Astrocyte of the spinal cord (primary cell): Measurements from ENCODE around the gene PELI2.
A peak's percentile ranks its signal among the peaks of the same experiment; 100 is the strongest.

ENCODE experiments used
- DNase-seq: peaks from one replicate; pipeline ENCODE4 v3.0.0; 2011; ENCODE audit warnings: low read depth, low spot score
- H3K4me3 ChIP-seq: 2 replicates; pipeline ENCODE4 v1.5.1; 2011; ENCODE audit warnings: low read depth, mild to moderate bottlenecking, low read length, moderate library complexity
- in situ Hi-C: cut with HindIII; loops from 2 replicates; pipeline ENCODE4 v1.10.0; 2017; ENCODE audit warnings: low sequenced_read_pairs
- TF ChIP-seq, protein P1 (sequence below): IDR thresholded peaks from 2 replicates; pipeline ENCODE4 v1.5.1; 2012; ENCODE audit warnings: low read depth, mild to moderate bottlenecking, low read length, inconsistent platforms

The PELI2 gene

DNA sequence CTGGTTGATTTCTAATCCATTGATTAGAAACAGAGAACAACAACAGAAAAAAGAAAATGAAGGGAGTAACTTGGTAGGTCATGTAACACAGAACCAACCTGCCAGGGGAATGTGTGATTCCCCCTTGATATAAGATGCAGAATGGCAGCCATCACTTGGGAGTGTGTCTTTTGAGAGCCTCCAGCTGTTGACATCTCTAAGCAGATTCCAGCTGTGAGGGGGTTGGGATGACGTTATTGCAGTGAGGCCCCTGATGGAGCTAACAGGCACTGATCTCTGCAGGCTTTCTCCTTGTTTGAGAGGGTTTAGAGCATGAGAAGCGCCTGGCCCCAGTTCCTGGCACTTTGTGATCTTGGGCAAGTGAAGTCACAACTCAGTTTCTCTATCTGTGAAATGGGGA, 124.9 kb downstream of the PELI2 start:
- no peak for DNase-seq

DNA sequence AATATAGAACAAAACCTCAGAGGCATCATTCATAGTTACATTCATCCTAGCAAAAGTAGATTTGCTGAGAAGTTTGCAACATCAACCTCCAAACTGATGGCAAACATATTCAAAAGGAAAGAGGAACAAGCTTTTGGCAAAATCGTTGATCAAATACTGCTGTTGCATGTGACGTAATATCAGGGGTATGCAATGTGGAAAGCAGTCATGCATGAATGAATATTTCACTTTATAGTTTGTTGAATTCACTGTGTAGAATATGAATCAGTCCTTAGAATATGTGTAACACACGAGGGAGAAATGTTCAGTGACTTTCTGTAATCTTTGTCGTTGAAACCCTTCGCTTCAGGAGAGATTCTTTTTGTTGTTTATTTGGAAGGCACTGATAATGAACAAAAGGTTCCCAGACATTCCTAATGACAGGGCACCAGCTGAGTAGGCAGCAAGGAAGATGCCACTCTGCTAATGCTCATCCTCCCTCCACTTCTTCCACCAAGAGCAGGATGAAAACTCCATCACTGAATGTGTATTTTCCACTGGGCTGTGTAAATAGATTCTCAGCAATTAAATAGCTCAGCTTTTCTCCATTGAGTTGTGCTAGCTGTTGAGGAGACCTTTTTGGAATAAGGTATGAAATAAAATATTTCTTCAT, 126.1 kb downstream of the PELI2 start:
- DNase-seq = peak; percentile 82
- TF ChIP-seq, protein P1, sequence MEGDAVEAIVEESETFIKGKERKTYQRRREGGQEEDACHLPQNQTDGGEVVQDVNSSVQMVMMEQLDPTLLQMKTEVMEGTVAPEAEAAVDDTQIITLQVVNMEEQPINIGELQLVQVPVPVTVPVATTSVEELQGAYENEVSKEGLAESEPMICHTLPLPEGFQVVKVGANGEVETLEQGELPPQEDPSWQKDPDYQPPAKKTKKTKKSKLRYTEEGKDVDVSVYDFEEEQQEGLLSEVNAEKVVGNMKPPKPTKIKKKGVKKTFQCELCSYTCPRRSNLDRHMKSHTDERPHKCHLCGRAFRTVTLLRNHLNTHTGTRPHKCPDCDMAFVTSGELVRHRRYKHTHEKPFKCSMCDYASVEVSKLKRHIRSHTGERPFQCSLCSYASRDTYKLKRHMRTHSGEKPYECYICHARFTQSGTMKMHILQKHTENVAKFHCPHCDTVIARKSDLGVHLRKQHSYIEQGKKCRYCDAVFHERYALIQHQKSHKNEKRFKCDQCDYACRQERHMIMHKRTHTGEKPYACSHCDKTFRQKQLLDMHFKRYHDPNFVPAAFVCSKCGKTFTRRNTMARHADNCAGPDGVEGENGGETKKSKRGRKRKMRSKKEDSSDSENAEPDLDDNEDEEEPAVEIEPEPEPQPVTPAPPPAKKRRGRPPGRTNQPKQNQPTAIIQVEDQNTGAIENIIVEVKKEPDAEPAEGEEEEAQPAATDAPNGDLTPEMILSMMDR = no peak
- in situ Hi-C loops = no loop called here
- no peak overlapping the region for H3K4me3 ChIP-seq

More for the DNA sequence above, 124.9 kb downstream of the PELI2 start:
- TF ChIP-seq, protein P1 = no peak
- in situ Hi-C loops = no loop called here
- no peak overlapping the region for H3K4me3 ChIP-seq

GRCh38 chr14:56247495-56248200, 129.4 kb downstream of the PELI2 start:
- DNase-seq = peak; percentile 33
- in situ Hi-C loops = no loop called here
- H3K4me3 ChIP-seq = no peak overlapping the region
- TF ChIP-seq, protein P1 = peak; percentile 49

DNA sequence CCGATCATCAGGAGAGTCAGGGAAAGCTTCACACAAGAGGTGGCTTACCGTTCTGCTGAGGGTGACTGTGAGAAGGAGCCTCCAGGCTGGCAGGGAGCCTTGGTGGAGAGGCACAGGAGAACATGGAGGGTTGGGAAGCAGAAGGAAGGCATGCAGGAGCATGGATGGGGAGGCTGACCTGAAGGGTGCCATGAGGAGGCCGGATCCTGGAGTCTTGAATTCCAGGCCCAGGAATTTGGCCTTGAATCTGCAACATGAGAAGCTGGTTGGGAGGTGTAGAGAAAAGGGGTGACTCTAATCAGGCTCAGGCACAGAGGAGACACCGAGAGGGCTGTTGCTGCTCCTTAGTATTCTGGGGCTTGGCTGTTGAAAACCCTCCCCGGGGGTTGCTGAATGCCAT, 130.2 kb downstream of the PELI2 start:
- DNase-seq = no peak
- H3K4me3 ChIP-seq = no peak overlapping the region
- TF ChIP-seq, protein P1 = no peak
- in situ Hi-C loops = no loop called here

GRCh38 chr14:56261046-56261445, 142.8 kb downstream of the PELI2 start:
- H3K4me3 ChIP-seq = no peak overlapping the region
- TF ChIP-seq, protein P1 = no peak
- DNase-seq = no peak
- in situ Hi-C loops = no loop called here

DNA sequence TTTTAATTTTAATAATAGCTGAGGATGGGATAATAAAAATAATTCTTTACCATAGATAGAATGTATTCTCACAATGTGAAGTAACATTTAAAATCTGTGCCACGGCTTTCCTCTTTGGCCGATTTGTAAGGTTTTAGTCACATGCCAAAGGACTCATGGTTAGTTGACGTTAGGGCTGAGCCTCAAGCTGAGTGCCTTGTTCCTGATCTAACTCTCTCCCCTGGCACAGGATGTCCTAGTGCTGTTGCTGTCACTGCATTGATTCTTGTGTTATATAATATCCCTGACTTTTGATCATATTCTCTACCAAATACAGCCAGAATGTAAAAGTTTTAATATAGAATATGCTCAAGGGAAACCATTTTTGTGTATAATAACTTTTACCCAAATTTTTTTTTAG, 144.3 kb downstream of the PELI2 start:
- in situ Hi-C loops = no loop called here
- H3K4me3 ChIP-seq = no peak overlapping the region
- DNase-seq = no peak
- TF ChIP-seq, protein P1 = no peak
